Measurements from ENCODE around the gene NKPD1.

DNA sequence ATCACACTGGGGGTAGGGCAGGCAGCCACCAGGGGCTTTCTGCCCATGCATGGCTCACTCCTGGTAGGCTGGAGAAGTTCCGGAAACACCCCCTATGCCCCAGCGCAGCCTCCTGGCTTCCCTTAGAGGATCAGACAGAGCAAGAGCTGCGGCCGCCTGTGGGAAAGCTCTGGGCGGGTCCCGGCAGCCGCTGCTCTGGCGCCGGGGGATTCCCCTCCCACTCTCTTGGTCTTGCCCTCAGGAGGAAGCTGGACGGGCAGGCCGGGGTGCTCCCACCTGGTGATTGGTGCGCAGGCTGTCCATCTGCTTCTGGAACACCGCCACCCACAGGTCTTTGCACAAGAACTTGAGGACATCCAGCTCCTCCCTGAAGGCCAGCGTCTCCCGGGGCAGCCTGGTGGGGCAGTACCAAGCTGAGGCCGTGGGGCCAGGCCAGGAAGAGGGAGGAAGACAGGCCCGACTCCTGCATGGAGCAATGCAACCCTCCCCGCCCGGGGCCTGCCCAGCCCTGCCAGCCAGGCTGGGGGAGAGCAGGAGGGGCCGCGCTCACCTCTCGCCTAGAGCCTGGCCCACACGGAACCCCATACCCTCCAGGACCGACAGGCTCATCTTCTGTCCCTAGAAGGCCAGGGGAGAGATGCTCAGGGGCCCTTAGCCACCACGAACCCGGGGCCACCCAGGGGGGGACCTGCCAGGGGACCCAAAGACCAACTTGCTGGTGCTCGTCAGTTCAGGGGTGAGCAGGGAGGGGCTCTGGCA lies 4.0 kb upstream of the NKPD1 start:
- no peak for TF ChIP-seq POLR2A (IDR thresholded peaks at IDR 0.05)
- TF ChIP-seq, protein P1, sequence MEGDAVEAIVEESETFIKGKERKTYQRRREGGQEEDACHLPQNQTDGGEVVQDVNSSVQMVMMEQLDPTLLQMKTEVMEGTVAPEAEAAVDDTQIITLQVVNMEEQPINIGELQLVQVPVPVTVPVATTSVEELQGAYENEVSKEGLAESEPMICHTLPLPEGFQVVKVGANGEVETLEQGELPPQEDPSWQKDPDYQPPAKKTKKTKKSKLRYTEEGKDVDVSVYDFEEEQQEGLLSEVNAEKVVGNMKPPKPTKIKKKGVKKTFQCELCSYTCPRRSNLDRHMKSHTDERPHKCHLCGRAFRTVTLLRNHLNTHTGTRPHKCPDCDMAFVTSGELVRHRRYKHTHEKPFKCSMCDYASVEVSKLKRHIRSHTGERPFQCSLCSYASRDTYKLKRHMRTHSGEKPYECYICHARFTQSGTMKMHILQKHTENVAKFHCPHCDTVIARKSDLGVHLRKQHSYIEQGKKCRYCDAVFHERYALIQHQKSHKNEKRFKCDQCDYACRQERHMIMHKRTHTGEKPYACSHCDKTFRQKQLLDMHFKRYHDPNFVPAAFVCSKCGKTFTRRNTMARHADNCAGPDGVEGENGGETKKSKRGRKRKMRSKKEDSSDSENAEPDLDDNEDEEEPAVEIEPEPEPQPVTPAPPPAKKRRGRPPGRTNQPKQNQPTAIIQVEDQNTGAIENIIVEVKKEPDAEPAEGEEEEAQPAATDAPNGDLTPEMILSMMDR (IDR thresholded peaks at IDR 0.05 in 4 of 5, conservative IDR thresholded peaks at IDR 0.05 in 1 of 5) = no peak

Data from gastrocnemius medialis (tissue), 4 donors.